Measurements from ENCODE around the gene SLC18A3.

The SLC18A3 gene

DNA sequence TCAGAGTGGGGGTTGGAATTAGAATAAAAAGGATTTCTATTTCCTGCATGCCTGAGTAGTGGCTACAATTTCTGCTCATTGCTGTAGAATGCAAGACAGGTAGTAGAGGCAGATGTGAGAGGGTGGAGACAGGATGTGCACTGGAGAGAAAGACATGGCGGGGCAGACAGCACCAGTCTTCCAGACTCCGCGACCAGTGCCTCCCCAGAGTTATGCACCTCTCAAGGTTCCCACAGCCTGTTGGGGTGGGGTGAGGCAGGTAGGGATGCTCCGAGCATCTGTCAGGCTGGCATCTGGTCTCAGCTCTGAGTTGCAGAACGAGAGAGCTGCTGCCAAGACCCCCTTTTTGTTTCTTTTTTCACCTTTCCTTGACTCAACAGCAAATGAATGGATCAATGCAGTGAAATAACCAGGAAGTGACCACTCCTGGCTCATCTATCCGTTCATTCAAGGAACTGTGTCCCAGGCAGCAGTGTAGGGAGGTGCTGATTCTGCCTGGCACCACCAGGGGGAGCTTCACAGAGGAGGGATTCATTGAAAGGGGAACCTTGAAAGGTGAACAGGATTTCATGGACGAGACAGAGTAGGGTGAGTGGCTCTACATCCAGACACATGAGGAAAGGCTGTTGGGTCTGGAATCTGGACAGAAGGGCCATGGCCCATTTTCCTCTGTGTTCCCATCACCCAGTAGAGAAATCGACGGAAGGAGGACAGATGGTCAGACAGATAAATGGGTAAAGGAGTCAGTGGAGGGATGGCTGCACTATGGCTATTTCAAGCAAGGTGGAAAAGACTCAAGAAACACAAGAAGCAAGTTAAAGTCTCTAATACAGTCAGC is 17.2 kb upstream of the SLC18A3 start:
- DNase-seq (ENCODE audit: insufficient read length, low spot score) (peak; percentile 77), FAIRE-seq (peak; percentile 43)
- no peak for TF ChIP-seq POLR2A (IDR thresholded peaks at IDR 0.05; ENCODE audit: low read depth, low read length)

DNA sequence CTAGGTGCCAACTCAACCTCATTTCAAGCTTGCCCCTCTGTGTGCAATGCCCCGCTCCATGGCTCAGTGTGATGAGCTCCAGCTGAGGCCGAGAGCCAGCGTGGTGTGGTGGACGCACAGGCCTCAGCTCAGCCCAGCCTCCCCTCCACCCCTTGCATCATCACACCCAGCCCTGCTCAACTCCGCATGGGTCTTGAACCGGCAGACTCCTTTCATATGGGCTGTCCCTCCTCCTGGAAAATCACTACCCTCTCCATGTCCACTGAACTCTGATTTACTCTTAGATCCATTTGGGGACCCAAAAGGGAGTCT is 16.6 kb upstream of the SLC18A3 start:
- FAIRE-seq (no peak), DNase-seq (ENCODE audit: insufficient read length, low spot score) (no peak)
- TF ChIP-seq POLR2A (IDR thresholded peaks at IDR 0.05; ENCODE audit: low read depth, low read length) = no peak

DNA sequence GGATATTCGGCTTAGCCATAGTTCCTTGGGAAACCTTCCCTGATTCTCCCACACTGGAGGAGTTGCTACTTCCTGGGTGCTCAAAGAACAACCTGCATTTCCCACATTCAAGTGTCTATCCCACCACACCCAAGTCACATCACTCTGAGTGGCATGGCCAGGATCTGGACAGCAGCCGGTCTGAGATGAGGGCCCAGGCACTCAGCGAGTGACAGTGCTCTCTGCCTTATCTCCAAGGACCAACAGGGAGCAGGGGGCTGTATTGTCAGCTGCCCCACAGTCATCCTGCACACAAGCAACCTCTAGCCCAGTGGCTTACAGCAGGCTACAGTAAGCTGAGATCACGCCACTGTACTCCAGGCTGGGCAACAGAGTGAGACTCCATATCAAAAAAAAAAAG is 16.1 kb upstream of the SLC18A3 start:
- DNase-seq (ENCODE audit: insufficient read length, low spot score) (no peak), FAIRE-seq (no peak)
- no peak for TF ChIP-seq POLR2A (IDR thresholded peaks at IDR 0.05; ENCODE audit: low read depth, low read length)

DNA sequence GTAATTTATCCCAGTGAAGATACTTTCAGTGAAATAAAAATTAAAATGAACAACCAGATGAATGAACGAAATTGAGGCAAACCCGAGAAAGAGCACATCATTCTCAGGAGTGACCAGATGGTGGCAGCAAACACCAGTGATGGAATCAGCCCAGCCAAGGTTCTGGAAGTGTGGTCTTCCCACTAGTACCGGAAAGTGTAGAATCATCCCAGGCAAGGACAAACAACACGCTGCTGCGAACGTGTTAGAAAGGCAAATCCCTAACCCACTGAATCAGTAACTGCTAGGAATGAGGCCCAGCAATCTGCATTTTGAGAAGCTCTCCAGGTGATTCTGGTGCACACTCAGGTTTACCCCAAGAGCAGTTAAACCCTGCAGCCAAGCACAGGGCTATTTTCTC is 15.5 kb upstream of the SLC18A3 start:
- peak; percentile 74 for DNase-seq (ENCODE audit: insufficient read length, low spot score)
- no peak for TF ChIP-seq POLR2A (IDR thresholded peaks at IDR 0.05; ENCODE audit: low read depth, low read length)
- peak; percentile 41 for FAIRE-seq

DNA sequence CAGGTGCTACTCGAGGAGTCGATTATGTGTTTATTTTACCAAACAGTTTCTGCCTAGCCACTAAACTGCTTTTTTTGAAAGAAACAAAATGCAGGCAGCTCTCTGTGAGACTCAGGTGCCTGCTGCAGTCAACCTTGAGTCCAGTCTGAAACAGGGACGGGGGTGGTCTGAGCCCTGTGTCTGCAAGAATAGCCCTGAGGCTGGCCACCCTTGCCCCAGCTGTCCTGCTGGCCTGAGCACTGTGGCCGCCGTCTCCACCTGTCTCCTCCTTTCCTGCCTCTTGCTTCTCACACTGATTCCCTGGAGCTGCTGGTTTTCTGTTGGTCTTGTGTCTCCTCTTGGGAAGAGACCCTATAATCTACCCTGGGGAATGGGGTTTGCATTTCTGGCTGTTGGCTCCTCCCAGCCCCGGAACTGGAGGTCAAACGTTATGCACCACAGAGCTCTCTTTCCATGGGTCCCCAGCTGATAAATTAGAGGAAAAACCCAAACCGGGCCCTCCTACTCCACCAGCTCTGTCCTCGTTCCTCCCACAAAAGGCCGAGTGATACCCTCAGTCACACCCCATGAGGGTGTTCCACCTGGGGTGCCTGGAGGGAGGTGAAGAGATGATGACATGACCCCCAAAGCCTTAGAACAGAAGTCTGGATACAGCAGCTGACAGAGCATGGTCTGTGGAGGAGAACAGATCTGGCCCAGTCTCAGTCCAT is 15.0 kb upstream of the SLC18A3 start:
- FAIRE-seq = no peak
- no peak for DNase-seq (ENCODE audit: insufficient read length, low spot score)
- TF ChIP-seq POLR2A (IDR thresholded peaks at IDR 0.05; ENCODE audit: low read depth, low read length) = no peak

DNA sequence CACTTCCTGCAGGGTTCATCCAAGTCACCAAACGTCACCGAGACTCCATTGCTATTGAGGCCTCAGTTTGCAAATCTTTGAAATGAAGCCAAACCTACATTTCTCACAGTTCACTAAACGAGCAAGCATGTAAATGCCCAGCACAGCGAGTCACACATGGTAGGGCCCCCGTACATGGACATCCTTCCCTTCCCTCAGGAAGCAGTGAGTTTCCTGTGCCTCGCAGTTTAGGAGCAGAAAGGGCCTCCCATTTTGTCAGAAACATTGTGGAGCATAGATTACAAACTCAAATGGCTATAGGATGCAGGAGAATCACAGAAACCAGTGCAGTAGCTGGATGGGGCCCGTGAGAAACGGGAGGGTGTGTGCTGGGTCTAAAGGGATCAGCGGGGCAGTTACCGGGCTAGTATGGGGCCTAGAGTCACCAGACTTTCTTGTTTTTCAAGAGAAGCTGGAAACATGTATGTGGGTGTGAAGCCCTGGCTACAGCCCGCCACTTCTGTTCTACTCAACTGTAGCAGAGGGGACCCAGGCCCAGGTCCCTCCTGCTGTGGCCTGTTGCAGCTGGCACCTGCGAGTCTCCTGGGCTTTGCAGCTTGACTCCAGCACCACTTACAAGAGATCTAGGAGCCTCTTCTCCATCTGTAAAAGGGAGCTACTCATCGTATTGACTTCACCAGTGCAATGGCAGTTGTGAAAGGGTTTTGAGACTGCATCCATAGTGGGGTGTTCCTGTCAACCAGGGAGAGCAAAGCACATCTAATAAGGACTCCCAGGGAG is 14.2 kb upstream of the SLC18A3 start:
- TF ChIP-seq POLR2A (IDR thresholded peaks at IDR 0.05; ENCODE audit: low read depth, low read length) = no peak
- DNase-seq (ENCODE audit: insufficient read length, low spot score) (no peak), FAIRE-seq (no peak)

DNA sequence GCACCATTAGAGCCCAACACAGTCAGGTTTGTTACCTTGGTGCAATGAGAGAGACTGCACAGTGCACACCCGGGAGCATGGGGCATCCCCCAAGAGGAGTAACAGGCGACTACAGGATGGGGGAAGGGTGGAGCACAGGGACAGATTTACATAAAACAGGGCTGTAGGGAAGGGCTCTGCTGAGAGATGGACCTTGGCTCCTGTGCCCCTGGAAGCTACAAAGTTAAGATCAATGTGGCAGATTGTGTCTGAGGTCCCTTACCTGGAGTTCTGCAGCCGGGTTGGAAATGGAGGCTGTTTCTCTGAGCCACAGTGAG is 13.7 kb upstream of the SLC18A3 start:
- TF ChIP-seq POLR2A (IDR thresholded peaks at IDR 0.05; ENCODE audit: low read depth, low read length) = no peak
- FAIRE-seq = no peak
- no peak for DNase-seq (ENCODE audit: insufficient read length, low spot score)

DNA sequence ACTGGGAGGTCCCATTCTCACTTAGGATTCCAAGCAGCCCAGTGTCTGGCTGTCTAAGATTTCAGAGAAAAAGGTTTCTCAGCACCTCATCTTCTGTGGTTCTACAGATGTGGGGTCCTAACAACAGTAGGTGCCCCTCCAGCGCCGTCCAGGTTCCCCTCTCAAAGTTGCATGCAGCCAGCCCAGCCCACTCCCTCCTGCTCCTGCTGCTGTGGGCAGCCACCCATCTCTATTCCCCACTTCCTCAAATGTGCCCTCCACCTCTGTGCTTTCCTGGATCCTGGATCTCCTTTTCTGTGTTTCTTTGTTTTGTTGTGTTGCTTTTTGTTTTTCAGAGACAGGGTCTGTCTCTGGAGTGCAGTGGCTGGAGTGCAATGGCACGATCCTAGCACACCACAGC is 13.3 kb upstream of the SLC18A3 start:
- DNase-seq (ENCODE audit: insufficient read length, low spot score) = no peak
- no peak for FAIRE-seq
- no peak for TF ChIP-seq POLR2A (IDR thresholded peaks at IDR 0.05; ENCODE audit: low read depth, low read length)

DNA sequence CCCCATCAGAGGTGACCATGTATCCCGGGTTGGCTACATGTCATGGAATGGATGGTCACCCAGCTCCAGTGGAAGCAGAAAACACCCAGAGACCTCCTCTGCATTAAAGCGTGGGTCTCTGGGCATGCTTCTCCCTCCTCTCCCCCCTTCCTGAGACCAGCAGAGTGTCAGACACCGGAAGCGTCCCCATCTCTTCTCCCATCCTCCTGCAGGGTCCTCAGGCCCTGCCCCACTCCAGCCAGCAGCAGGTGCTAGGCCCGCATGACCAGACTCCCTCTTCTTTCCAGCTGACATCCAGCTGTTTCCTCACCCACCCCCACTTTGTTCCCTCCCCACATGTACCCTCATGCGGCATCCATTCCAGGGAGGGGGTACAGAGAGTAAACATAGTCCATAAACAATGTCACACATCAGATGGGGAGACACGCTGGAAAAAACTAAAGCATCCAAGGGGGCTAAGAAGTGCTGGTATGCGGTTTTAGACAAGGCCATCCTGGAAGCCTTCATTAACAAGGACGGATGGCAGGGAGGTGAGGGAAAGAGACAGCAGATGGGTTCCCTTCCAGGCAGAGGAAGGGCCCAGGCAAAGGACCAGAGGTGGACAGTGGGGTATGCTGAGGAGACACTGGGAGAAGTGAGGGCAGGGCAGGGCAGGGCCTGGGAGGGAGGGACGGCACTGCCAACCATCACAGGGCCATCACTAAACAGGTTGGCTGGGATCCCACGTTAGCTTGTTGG is 12.5 kb upstream of the SLC18A3 start:
- no peak for FAIRE-seq

DNA sequence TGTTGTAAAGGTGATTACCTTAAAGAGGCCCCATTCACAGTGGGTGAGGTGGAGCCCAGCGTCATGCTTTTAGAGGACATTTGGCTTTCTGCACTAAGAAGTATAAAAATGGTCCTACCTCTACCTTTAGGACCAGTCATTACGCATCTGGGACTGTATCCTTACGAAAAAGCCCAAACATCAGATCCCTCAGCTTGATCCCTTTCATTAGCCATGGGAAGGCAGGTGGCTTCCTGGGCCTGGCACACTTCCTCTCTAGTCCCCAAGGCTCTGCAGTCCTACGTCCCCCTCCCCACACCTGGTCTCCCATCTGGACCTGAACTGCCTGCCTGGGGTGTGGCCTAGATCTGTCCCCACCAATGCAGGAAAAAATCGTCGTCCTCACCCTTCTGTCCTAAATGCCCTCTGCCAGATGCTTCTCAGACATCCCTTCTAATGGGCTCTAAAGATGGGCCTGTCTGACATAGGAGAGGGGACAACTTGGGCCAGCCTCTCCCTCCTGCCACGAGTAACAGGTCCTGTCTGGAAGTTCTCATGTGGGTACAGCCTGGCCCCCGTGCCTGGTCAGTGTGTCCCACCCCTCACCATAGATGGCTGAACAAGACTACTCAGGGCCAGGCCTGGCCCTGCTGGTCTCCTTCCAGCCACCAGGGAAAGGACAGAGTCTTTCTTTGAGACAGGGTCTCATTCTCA is 11.8 kb upstream of the SLC18A3 start:
- FAIRE-seq (no peak), DNase-seq (ENCODE audit: insufficient read length, low spot score) (no peak)
- TF ChIP-seq POLR2A (IDR thresholded peaks at IDR 0.05; ENCODE audit: low read depth, low read length) = no peak

More for the DNA sequence above, 12.5 kb upstream of the SLC18A3 start:
- TF ChIP-seq POLR2A (IDR thresholded peaks at IDR 0.05; ENCODE audit: low read depth, low read length) = no peak
- no peak for DNase-seq (ENCODE audit: insufficient read length, low spot score)

DNA sequence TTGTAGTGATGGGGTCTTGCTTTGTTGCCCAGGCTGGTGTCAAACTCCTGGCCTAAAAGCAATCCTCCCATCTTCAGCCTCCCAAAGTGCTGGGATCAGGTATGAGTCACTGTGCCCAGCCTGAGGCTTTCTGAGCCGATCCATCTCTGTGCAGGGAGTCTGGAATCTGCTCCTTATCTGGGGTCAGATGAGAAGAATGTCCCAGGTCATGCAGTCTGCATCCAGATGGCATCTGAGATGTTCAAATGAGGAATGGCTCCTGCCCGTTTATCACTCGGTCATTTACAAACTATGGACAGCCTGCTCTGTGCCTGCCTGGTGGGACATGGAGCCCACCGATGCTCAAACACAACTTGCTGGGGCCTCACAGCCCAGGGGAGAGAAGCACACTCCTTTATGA is 11.1 kb upstream of the SLC18A3 start:
- peak; percentile 49 for DNase-seq (ENCODE audit: insufficient read length, low spot score)
- TF ChIP-seq POLR2A (IDR thresholded peaks at IDR 0.05; ENCODE audit: low read depth, low read length) = no peak
- no peak for FAIRE-seq

DNA sequence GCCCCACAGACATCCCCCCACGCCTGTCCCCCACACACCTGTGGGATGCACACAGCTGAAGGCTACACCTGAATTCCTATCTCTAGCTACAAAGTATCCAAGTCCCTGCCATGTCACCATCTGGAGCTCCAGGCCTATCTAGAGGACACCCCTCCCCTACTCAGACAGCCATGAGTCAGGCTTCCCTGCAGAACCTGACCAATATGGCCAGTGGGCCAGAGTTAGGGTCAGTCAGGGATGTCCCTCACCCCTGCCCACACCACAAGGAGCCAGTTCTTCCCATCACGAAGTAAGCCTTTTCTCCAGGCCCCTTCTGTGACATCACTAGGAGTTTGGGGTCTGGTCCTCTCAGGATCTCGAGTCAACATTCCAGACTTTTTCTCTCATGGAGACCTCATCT is 10.6 kb upstream of the SLC18A3 start:
- FAIRE-seq (no peak), DNase-seq (ENCODE audit: insufficient read length, low spot score) (no peak)
- TF ChIP-seq POLR2A (IDR thresholded peaks at IDR 0.05; ENCODE audit: low read depth, low read length) = no peak

DNA sequence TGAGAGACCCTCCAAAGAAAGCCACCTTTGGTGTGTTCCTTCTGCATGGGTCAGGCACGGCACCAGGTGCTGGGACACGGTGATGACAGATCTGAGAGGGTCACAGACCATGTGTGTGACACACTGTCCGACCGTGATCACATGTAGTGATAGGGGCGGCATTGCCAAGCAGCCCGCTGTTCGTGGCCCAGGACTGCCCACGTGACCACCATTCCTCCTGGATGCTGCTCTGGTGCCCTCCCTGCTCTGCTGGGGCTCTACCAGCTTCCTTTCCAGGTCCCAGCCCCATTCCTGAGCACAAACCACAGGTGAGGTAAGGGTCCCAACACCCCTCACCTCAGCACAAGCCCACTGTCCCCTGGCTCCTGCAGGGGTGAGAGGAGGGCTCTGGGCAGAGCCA is 10.1 kb upstream of the SLC18A3 start:
- FAIRE-seq = no peak
- DNase-seq (ENCODE audit: insufficient read length, low spot score) = no peak
- TF ChIP-seq POLR2A (IDR thresholded peaks at IDR 0.05; ENCODE audit: low read depth, low read length) = no peak

Data from H54 (cell line).